Activated CD8-positive, alpha-beta T cell treated with anti-CD3 and anti-CD28 coated beads for 36 hours (primary cell): ENCODE data around the gene TGFBR3L. TPM values are rescaled to one million over a fixed set of nuclear protein-coding genes. Genes with fewer than 3 reads are reported as not detected.

Experiments
- ATAC-seq: fragments of 200-7000 bp; cut with Tn5 transposase; one replicate; pipeline ENCODE4 v1.10.0; 2021; ENCODE audit warnings: mild to moderate bottlenecking, moderate library complexity
- CTCF ChIA-PET: fragments of 350-600 bp; sonication (Branson Sonifier 250); formaldehyde crosslinking; loops from one replicate; lab custom pipeline; 2021; ENCODE audit warnings: antibody characterized with exemption; lab: Charles Lee
- POLR2A ChIA-PET: fragments of 350-600 bp; sonication (Branson Sonifier 250); formaldehyde crosslinking; loops from one replicate; lab custom pipeline; 2021; ENCODE audit warnings: antibody characterized with exemption; lab: Charles Lee
- DNase-seq: peaks from one replicate; pipeline ENCODE4 v3.0.0-alpha.2; 2020
- H3K27ac Mint-ChIP-seq: one replicate; pipeline ENCODE4 v1.8.0; 2021; ENCODE audit warnings: mild to moderate bottlenecking, mixed read lengths
- H3K27me3 Mint-ChIP-seq: one replicate; pipeline ENCODE4 v1.8.0; 2021; ENCODE audit warnings: mixed read lengths
- H3K36me3 Mint-ChIP-seq: one replicate; pipeline ENCODE4 v1.8.0; 2021; ENCODE audit warnings: low read depth, mixed read lengths
- H3K4me1 Mint-ChIP-seq: one replicate; pipeline ENCODE4 v1.8.0; 2021; ENCODE audit warnings: low read depth, mixed read lengths
- H3K4me3 Mint-ChIP-seq: one replicate; pipeline ENCODE4 v1.8.0; 2021; ENCODE audit warnings: mild to moderate bottlenecking, moderate library complexity, mixed read lengths
- H3K9me3 Mint-ChIP-seq: one replicate; pipeline ENCODE4 v1.8.0; 2021; ENCODE audit warnings: mixed read lengths
- intact Hi-C: fragments of 100-400 bp; cut with micrococcal nuclease; formaldehyde crosslinking; loops from one replicate; pipeline ENCODE4 v1.10.0; 2022
- total RNA-seq, 2 experiments: library from RNA; stranded (reverse); gene quantifications; one replicate each; pipeline ENCODE4 v1.2.3, GENCODE V29; 2021
- TF ChIP-seq, protein P1 (sequence below): fragments of 200-600 bp; IDR thresholded peaks from one replicate; pipeline ENCODE4 v1.8.0; 2022; ENCODE audit warnings: antibody characterized with exemption, mild to moderate bottlenecking

Gene TGFBR3L
- total RNA-seq, 2 experiments from 2014 or later: 5.1 to 5.9 TPM

DNA sequence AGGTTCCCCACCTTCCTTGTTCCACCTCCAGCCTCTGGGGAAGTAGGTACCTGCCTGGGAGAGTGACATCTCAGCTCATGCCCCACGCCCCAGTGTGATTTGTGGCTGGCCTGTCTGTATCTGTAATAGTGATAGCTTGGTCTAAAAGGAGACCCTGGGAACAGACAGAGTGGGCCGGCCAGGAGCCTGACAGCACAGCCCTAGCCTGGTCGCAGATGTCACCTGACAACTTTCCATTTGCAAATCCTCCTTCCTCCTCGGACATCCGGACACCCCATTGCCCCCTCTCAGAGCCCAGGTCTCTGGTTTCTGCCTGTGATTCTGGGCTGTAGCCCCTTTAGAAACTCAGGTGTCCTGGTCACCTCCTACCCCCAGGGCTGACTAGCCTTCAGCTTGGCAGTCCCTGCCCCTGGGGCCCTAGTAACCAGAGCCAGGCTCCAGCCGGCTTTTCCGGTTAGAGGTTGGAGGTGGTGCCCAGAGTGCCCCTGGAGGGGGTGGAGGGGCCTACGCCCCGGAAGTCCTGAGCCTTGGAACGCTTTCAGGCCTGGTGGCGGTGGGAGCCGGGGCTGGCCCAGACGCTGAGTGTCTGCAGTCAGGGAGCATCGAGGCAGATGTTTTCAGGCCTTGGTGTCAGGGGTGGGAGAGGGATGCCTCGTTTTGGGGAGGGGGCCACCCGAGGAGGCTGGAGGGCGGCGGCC is 19.9 kb upstream of the TGFBR3L start:
- Mint-ChIP-seq H3K4me3 (no peak overlapping the region), H3K36me3 (no peaks in the 10 kb centered on the region), H3K9me3 (no peaks in the 10 kb centered on the region), H3K27me3 (peaks cover 6% of the 10 kb centered on the region), H3K27ac (no peak overlapping the region), H3K4me1 (peaks cover 6% of the 10 kb centered on the region)
- ChIA-PET CTCF (interaction anchor here (1.0 kb wide), 1 partner anchor 26 kb away, joined by 3 read pairs; no protein-coding TSS in a partner anchor), POLR2A (no interaction called here)
- intact Hi-C loops: no loop called here
- no peak for DNase-seq
- no peak for ATAC-seq
- TF ChIP-seq, protein P1, sequence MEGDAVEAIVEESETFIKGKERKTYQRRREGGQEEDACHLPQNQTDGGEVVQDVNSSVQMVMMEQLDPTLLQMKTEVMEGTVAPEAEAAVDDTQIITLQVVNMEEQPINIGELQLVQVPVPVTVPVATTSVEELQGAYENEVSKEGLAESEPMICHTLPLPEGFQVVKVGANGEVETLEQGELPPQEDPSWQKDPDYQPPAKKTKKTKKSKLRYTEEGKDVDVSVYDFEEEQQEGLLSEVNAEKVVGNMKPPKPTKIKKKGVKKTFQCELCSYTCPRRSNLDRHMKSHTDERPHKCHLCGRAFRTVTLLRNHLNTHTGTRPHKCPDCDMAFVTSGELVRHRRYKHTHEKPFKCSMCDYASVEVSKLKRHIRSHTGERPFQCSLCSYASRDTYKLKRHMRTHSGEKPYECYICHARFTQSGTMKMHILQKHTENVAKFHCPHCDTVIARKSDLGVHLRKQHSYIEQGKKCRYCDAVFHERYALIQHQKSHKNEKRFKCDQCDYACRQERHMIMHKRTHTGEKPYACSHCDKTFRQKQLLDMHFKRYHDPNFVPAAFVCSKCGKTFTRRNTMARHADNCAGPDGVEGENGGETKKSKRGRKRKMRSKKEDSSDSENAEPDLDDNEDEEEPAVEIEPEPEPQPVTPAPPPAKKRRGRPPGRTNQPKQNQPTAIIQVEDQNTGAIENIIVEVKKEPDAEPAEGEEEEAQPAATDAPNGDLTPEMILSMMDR: no peak

DNA sequence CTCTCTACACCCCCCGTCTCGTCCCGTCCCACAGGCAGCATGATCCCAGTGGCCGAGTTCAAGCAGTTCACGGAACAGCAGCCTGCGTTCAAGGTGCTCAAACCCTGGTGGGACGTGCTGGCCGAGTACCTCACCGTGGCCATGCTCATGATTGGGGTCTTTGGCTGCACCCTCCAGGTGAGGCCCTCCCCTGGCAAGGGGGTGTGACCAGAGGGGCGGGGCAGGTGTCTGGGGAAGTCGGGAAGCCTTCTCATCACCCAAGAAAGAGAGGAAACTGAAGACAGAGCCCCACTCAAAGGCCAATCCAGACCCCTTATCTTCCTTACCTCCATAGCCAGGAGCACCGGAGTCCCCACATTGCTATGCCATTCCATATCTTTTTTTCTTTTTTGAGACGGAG is 19.1 kb upstream of the TGFBR3L start:
- peaks cover 3% of the 10 kb centered on the region for H3K27me3 Mint-ChIP-seq

GRCh38 chr19:7897292-7897691 is 17.3 kb upstream of the TGFBR3L start:
- TF ChIP-seq, protein P1: no peak
- Mint-ChIP-seq H3K36me3 (no peaks in the 10 kb centered on the region), H3K4me1 (peaks cover 6% of the 10 kb centered on the region), H3K4me3 (no peak overlapping the region), H3K27ac (no peak overlapping the region), H3K9me3 (no peaks in the 10 kb centered on the region), H3K27me3 (no peaks in the 10 kb centered on the region)
- CTCF ChIA-PET: interaction anchor here (0.9 to 1.2 kb wide), 2 partner anchors 28 to 46 kb away, joined by 3 to 5 read pairs; partner anchors contain the start of gene TIMM44
- intact Hi-C loops: no loop called here
- DNase-seq (no peak), ATAC-seq (no peak)
- POLR2A ChIA-PET: no interaction called here

More for the DNA sequence above, 19.1 kb upstream of the TGFBR3L start:
- POLR2A ChIA-PET: no interaction called here
- CTCF ChIA-PET: no interaction called here
- Mint-ChIP-seq H3K27ac (no peak overlapping the region), H3K4me3 (no peak overlapping the region), H3K9me3 (no peaks in the 10 kb centered on the region), H3K4me1 (peaks cover 6% of the 10 kb centered on the region), H3K36me3 (no peaks in the 10 kb centered on the region)
- DNase-seq (no peak), ATAC-seq (no peak)
- intact Hi-C loops: no loop called here
- TF ChIP-seq, protein P1: no peak

DNA sequence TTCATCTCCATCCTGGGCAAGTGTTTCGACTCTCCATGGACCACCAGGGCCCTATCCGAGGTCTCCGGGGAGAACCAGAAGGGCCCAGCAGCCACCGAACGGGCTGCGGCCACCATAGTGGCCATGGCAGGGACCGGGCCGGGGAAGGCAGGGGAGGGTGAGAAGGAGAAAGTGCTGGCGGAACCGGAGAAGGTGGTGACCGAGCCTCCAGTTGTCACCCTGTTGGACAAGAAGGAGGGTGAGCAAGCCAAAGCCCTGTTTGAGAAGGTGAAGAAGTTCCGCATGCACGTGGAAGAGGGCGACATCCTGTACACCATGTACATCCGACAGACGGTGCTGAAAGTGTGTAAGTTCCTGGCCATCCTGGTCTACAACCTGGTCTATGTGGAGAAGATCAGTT is 15.7 kb upstream of the TGFBR3L start:
- TF ChIP-seq, protein P1: no peak
- Mint-ChIP-seq H3K27ac (no peak overlapping the region), H3K4me1 (peaks cover 7% of the 10 kb centered on the region), H3K36me3 (no peaks in the 10 kb centered on the region), H3K4me3 (no peak overlapping the region), H3K9me3 (no peaks in the 10 kb centered on the region), H3K27me3 (no peaks in the 10 kb centered on the region)
- intact Hi-C loops: no loop called here
- POLR2A ChIA-PET: interaction anchor here (0.6 to 2.2 kb wide), 2 partner anchors 37 to 1505 kb away, joined by 4 to 6 read pairs; no protein-coding TSS in a partner anchor
- ATAC-seq: no peak
- no peak for DNase-seq
- CTCF ChIA-PET: interaction anchor here (1.2 to 1.3 kb wide), 3 partner anchors 22 to 46 kb away, joined by 3 to 6 read pairs (median 4); no protein-coding TSS in a partner anchor

- no peak overlapping the region for H3K27ac Mint-ChIP-seq
- ATAC-seq (no peak), DNase-seq (no peak)
- CTCF ChIA-PET: interaction anchor here (1.2 to 2.0 kb wide), 4 partner anchors 21 to 219 kb away, joined by 3 to 6 read pairs (median 4); partner anchors contain the start of gene TRAPPC5
- no peak overlapping the region for H3K4me3 Mint-ChIP-seq
- no peaks in the 10 kb centered on the region for H3K9me3 Mint-ChIP-seq
- H3K4me1 Mint-ChIP-seq: peaks cover 7% of the 10 kb centered on the region
- H3K27me3 Mint-ChIP-seq: no peaks in the 10 kb centered on the region
- intact Hi-C loops: no loop called here
- TF ChIP-seq, protein P1: no peak
- peaks cover 6% of the 10 kb centered on the region for H3K36me3 Mint-ChIP-seq
- POLR2A ChIA-PET: interaction anchor here (1.8 to 2.2 kb wide), 2 partner anchors 12 to 38 kb away, joined by 5 to 6 read pairs; partner anchors contain the start of gene LRRC8E
Observed at GRCh38 chr19:7899751-7900378, 14.8 kb upstream of the TGFBR3L start.
